ENCODE results near the gene ZIM2. TPM values are rescaled to one million over a fixed set of nuclear protein-coding genes. Genes with fewer than 3 reads are reported as not detected.

ZIM2 gene
- total RNA-seq, 1 donor from 2014 or later, result not detected

DNA sequence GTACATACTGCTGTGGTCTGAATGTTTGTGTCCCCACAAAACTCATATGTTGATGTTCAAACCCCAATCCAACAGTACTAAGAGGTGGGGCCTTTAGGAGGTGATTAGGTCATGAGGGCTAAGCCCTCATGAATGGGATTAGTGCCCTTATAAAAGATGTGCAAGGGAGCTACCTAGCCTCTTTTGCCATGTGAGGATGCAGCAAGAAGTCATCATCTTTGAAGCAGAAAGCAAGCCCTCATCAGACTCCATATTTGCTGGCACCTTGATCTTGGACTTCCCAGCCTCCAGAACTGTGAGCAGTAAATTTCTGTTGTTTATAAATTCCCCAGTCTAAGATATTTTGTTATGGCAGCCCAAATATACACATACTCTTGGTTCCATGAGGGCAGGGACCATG, 33.9 kb downstream of the ZIM2 start:
- Mint-ChIP-seq H3K27ac (no peak overlapping the region), H3K9me3 (peaks cover 13% of the 10 kb centered on the region), H3K4me3 (no peak overlapping the region), H3K4me1 (ENCODE audit: unreplicated experiment) (no peaks in the 10 kb centered on the region), H3K36me3 (no peaks in the 10 kb centered on the region), H3K27me3 (no peaks in the 10 kb centered on the region)
- TF ChIP-seq, protein P1, sequence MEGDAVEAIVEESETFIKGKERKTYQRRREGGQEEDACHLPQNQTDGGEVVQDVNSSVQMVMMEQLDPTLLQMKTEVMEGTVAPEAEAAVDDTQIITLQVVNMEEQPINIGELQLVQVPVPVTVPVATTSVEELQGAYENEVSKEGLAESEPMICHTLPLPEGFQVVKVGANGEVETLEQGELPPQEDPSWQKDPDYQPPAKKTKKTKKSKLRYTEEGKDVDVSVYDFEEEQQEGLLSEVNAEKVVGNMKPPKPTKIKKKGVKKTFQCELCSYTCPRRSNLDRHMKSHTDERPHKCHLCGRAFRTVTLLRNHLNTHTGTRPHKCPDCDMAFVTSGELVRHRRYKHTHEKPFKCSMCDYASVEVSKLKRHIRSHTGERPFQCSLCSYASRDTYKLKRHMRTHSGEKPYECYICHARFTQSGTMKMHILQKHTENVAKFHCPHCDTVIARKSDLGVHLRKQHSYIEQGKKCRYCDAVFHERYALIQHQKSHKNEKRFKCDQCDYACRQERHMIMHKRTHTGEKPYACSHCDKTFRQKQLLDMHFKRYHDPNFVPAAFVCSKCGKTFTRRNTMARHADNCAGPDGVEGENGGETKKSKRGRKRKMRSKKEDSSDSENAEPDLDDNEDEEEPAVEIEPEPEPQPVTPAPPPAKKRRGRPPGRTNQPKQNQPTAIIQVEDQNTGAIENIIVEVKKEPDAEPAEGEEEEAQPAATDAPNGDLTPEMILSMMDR (conservative IDR thresholded peaks at IDR 0.05), result no peak
- no peak for DNase-seq (ENCODE audit: extremely low spot score, unreplicated experiment)

DNA sequence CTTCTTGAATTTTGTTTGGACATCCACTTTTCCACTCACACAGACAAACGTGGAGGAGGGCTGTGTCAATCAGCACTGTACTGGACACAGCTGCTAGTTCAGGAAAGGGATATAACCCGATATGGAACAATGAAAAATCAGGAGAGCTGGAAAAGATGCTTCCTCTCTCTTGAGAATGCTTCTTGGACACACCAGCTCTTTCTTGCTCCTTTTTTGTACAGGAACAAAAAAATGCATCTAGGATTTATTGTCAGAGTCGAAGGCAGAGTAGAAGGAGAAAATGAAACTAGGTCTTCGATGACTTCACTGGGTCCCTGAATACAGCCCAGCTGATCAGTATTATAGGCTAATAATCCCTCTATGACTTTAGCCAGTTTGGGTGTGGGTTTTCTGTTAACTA, 62.2 kb downstream of the ZIM2 start:
- Mint-ChIP-seq H3K36me3 (no peaks in the 10 kb centered on the region), H3K27ac (no peak overlapping the region), H3K4me1 (ENCODE audit: unreplicated experiment) (no peaks in the 10 kb centered on the region), H3K9me3 (peaks cover 15% of the 10 kb centered on the region), H3K27me3 (no peaks in the 10 kb centered on the region), H3K4me3 (no peak overlapping the region)
- TF ChIP-seq, protein P1 (conservative IDR thresholded peaks at IDR 0.05), result no peak
- DNase-seq (ENCODE audit: extremely low spot score, unreplicated experiment), result no peak

DNA sequence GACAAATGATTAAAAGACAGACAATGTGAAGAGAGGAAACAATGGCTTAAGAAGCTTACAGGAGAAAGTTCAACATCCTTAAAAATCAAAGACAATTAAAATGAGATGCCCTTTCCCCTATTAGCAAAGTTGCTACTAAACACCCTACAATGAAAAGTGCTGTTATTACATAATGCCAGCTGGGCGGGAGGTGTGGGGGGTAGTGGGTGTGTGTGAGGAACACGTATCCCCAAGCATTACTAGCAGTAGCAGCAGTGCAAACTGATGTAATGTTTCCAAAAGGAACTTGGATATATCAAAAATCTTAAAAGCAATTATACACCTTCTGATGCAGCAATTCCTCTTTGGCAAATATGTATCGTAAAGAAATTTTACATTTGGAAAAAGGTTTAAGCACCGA, 70.9 kb downstream of the ZIM2 start:
- Mint-ChIP-seq H3K4me1 (ENCODE audit: unreplicated experiment) (no peaks in the 10 kb centered on the region), H3K36me3 (no peaks in the 10 kb centered on the region)
- TF ChIP-seq, protein P1 (conservative IDR thresholded peaks at IDR 0.05), result no peak

DNA sequence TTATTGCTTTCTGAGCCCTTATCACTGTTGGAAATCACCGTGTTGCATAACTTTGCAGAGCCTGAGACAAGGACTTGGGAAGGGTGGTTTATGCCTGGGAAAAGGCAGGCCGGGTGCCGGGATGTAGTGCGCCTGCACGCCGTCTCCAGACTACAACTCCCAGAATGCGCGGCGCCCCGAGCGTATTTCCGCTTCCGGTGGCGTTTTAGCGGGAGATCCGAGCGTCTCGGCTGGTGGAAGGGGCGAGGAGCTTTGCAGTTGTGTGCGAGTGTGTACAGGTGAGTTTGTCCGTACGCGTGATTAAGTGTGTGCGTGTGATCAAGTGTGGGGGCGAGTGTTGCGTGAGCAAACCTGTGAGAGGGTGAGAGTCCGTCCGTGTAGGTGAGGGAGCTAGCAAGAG, 75.4 kb downstream of the ZIM2 start:
- H3K9me3 Mint-ChIP-seq, result peaks cover 20% of the 10 kb centered on the region
- no peak for DNase-seq (ENCODE audit: extremely low spot score, unreplicated experiment)
- no peaks in the 10 kb centered on the region for H3K27me3 Mint-ChIP-seq
- no peaks in the 10 kb centered on the region for H3K36me3 Mint-ChIP-seq
- no peaks in the 10 kb centered on the region for H3K4me1 Mint-ChIP-seq (ENCODE audit: unreplicated experiment)
- TF ChIP-seq, protein P1 (conservative IDR thresholded peaks at IDR 0.05), result no peak
- no peak overlapping the region for H3K27ac Mint-ChIP-seq
- no peak overlapping the region for H3K4me3 Mint-ChIP-seq

More for the DNA sequence above, 70.9 kb downstream of the ZIM2 start:
- Mint-ChIP-seq H3K27ac (no peak overlapping the region), H3K4me3 (no peak overlapping the region), H3K9me3 (peaks cover 10% of the 10 kb centered on the region), H3K27me3 (no peaks in the 10 kb centered on the region)
- no peak for DNase-seq (ENCODE audit: extremely low spot score, unreplicated experiment)

DNA sequence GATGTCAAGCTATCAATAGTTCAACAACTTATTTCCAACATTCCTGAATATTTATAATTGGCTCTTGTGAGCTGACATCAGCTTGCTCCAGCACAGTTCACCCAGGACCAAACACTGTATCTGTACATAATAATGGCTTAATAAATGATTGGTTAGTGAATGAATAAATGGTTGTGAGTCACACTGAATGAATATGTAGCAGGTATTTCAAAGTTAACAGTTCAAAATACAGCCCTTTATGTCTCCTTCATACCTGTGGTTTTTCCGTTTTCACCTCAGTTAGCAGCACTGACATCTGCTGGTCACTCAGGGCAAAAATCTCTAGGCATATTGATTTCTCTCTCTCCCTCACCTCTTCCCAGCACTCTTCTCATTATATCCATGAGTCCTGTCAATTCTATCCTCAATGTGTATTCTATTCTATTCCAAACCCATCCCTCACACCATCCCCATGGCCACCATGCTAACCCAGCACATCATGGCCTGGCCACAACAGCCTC, 76.3 kb downstream of the ZIM2 start:
- no peaks in the 10 kb centered on the region for H3K4me1 Mint-ChIP-seq (ENCODE audit: unreplicated experiment)
- no peak overlapping the region for H3K27ac Mint-ChIP-seq
- no peak overlapping the region for H3K4me3 Mint-ChIP-seq
- H3K9me3 Mint-ChIP-seq, result peaks cover 20% of the 10 kb centered on the region
- H3K27me3 Mint-ChIP-seq, result no peaks in the 10 kb centered on the region
- TF ChIP-seq, protein P1 (conservative IDR thresholded peaks at IDR 0.05), result no peak
- no peaks in the 10 kb centered on the region for H3K36me3 Mint-ChIP-seq
- no peak for DNase-seq (ENCODE audit: extremely low spot score, unreplicated experiment)

DNA sequence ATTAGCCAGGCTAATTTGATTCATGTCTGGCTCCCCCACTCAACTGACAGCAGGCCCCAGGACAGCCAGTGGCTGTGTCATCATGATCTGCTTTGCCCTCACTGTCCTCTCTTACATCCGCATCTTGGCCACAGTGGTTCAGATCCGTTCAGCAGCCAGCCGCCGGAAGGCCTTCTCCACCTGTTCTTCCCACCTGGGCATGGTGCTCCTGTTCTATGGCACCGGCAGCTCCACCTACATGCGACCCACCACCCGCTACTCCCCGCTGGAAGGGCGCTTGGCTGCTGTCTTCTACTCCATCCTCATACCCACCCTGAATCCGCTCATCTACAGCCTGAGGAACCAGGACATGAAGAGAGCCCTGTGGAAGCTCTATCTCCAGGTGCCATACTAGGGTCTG, 79.7 kb downstream of the ZIM2 start:
- Mint-ChIP-seq H3K4me3 (no peak overlapping the region), H3K36me3 (no peaks in the 10 kb centered on the region), H3K27ac (no peak overlapping the region), H3K27me3 (no peaks in the 10 kb centered on the region), H3K4me1 (ENCODE audit: unreplicated experiment) (no peaks in the 10 kb centered on the region), H3K9me3 (peaks cover 25% of the 10 kb centered on the region)
- TF ChIP-seq, protein P1 (conservative IDR thresholded peaks at IDR 0.05), result no peak
- no peak for DNase-seq (ENCODE audit: extremely low spot score, unreplicated experiment)

Measured in type B pancreatic cell (in vitro differentiated cells).